Stimulated activated CD4-positive, alpha-beta T cell treated with anti-CD3 and anti-CD28 coated beads, Interleukin-1b, Interleukin-23, amount 100 ng/mL, for 24 hours (primary cell): ENCODE data around the gene LDB1.

Experiments
- DNase-seq, 4 experiments: peaks; one replicate each; pipeline ENCODE4 v3.0.0-alpha.2; 2020; ENCODE audit warnings: low read depth in 4 of 4, low spot score in 1 of 4

LDB1 gene, protein sequence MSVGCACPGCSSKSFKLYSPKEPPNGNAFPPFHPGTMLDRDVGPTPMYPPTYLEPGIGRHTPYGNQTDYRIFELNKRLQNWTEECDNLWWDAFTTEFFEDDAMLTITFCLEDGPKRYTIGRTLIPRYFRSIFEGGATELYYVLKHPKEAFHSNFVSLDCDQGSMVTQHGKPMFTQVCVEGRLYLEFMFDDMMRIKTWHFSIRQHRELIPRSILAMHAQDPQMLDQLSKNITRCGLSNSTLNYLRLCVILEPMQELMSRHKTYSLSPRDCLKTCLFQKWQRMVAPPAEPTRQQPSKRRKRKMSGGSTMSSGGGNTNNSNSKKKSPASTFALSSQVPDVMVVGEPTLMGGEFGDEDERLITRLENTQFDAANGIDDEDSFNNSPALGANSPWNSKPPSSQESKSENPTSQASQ

DNA sequence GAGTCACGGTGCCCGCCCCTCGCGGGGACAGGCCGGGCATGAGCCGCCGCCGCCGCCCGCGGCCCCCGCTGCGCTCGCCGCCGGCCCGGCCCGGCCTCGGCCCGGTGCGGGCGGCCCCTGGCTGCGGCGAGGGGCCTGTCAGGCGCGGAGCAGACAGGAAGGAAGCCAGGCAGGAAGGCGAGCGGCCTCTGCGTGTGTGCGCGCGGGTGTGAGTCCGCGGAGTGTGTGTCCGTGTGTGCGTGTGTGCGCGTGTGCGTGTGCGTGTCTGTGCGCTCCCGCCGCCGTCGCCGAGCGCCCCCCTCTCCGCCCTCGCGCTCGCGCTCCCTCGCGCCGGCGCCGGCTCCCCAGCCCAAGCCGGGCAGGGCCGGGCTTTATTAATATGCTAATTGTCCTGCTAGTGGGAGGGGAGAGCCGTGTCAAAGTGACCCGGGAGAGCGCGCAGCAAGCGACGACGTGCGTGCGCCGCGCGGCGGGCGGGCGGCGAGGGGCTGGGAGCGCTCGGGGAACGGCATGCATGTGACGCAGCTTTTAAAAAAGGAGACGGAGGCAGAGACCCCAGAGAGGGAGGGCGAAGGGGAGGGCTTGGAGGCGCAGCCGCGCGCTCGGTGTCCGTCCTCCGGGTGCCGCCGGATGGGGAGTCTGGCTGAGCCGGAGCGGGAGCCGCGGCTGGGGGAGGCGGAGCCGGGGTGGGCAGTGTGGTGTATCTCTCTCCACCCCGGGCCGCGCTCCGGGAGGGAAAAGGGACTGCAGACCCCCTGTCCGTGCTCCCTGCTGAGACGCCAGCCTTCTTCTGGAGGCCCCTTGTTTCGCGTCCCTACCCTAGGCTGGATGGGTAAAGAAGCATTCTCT, at the start of gene LDB1:
LDB1 (minus strand) TSS at position 227 of the 849 bp plus-strand sequence. CDS start 258 bp downstream, outside the sequence.
- peak in 2 of 4 experiments; percentile 46 to 54 for DNase-seq

DNA sequence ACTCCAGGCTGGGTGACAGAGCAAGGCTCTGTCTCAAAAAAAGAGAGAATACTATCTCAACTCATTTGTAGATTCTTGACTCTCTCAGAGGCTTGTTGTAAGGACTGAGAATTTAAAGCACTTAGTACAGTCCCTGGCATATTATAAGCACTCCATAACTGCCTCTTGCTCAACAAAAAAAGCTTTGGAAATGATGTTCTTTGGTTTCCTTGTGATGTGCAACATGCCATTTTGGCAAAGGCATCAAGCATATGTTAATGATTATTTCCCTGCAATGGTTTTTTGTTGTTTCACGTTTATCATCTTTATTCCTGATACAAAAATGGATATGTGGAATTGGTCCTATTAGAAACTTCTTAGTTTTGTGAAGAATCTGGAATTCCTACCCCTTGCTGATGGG, 47.7 kb upstream of the LDB1 start:
- DNase-seq, result no peak

DNA sequence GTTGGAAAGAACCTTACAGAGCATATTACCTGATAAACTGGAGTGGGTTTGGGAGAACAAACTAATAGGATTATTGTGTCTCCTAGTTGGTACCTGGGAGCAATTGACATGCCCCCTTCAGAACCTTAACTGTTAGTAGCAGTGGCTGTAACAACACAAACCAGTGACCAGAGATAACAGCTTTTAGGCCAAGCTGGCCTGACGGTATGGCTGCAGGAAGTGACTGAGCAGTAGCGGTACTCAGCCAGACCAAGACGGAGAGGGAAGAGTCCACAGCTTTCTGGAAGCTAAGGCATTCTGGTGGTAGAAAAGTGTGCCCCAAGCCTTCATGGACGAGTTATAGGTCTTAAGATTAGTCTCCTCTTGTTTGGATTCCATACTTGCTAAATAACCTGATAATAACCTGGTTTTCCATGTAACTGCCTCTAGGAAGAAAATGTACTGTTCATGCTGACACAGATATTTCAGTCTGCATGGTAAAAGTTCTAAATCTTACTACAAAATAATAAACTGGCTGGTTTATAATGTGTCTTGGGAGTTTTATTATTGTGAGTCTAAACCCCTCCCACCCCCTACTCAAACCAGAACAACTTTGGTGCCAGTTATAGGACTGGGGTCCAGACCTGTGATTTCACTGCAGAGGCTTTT, 43.3 kb upstream of the LDB1 start:
- no peak for DNase-seq

DNA sequence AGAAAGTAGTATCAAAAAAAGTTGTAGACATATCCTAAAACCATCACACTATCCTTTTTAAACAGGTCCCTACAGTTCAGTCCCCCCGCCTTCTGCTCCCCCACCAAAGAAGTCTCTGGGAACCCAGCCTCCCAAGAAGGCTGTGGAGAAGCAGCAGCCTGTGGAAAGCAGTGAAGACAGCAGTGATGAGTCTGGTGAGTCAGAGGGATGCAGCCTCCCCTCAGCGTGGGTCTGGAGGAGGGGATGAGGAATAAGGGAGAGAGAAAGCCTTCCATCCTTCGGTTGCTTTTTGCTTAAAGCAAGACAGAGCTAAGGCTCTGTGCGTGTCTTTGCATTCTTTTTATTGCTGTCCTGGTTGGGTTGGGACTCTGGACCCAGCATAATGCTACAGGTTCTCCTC, 39.7 kb upstream of the LDB1 start:
- DNase-seq, result no peak

DNA sequence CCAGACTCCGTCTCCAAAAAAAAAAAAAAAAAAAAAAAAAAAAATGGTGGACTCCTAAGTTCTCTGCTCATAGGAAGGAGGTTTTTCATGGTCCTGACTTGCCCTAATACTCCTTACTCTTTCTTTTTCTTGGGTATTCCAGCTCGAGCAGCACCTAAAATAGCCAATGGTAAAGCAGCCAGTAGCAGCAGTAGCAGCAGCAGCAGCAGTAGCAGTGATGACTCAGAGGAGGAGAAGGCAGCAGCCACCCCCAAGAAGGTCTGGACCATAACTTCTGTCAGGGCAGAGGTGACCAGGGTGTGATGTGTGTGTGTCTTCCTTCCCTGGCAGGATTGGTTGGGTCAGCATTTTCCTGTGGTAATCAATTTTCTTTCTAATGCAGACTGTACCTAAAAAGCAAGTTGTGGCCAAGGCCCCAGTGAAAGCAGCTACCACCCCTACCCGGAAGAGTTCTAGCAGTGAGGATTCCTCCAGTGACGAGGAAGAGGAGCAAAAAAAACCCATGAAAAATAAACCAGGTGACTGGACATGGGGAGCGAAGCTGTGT, 39.0 kb upstream of the LDB1 start:
- no peak for DNase-seq

DNA sequence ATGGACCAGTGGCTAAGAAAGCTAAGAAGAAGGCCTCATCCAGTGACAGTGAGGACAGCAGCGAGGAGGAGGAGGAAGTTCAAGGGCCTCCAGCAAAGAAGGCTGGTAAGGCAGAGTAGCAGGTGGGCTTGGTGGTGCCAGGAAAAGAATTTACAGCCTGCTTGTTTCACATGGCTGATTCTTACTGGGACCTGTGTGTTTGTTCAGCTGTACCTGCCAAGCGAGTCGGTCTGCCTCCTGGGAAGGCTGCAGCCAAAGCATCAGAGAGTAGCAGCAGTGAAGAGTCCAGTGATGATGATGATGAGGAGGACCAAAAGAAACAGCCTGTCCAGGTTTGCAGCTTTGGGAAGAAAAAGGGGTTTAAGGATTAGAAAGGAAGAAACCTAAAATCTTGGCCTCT, 37.1 kb upstream of the LDB1 start:
- no peak for DNase-seq

DNA sequence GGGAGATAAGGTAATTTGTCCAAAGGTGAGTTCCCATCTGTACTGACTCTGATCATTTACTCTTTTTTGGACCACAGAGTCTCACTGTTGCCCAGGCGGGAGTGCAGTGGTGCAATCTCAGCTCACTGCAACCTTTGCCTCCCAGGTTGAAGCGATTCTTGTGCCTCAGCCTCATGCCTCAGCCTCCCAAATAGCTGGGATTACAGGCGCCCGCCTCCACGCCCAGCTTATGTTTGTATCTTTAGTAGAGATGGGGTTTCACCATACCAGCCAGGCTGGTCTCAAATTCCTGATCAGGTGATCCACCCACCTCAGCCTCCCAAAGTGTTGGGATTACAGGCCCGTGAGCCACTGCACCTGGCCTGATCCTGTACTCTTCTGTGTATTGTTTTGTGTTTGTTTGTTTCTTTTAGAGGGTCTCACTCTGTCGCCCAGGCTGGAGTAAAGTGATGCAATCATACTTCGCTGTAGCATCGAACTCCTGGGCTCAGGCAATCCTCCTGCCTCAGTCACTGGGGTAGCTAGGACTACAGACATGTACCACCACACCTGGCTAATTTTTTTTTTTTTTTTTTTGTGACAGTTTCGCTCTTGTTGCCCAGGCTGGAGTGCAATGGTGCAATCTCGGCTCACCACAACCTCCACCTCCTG, 34.4 kb upstream of the LDB1 start:
- no peak for DNase-seq

DNA sequence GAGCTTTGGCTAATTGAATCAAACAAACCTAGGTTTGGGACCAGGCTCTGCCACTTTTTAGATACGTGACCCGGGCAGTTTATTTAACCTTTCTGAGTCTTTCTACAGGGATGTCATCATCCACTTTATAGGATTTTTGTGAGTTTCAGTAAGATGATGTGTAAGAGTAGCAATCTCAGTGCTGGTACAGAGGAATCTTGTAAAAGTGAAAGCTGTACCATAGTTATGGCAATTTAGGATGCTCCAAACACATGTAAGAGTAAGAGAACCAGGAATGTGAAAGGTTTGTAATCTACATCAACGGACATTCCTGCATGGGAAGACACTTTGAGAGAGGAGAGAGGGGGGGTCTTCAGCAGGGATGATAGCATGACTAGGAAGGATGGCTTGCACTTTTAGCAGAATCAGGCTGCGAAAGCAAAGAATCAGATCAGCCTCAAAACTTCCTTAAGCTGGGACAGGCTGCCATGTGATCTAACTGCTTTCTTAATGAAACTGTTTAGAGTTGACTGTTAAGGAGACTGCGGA, 33.0 kb upstream of the LDB1 start:
- no peak for DNase-seq

DNA sequence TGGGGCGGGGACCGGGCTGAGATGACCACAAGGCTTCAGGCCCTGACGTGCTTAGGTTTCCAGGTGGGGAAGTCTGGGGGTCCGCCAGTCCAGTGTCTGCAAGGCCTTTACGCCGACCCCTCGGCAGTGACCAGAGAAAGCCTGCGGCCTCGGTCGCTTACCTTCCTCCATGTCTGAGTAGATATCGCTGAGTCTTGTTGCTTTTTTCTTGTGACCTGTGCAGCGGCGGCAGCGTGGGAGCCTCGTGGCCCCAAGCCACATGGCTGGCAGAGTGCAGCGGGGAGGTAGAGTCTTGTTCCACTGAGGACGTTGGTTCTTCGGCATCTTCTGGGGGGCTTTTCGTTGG, 32.4 kb upstream of the LDB1 start:
- peak; percentile 19 to 48 (median 39) for DNase-seq

DNA sequence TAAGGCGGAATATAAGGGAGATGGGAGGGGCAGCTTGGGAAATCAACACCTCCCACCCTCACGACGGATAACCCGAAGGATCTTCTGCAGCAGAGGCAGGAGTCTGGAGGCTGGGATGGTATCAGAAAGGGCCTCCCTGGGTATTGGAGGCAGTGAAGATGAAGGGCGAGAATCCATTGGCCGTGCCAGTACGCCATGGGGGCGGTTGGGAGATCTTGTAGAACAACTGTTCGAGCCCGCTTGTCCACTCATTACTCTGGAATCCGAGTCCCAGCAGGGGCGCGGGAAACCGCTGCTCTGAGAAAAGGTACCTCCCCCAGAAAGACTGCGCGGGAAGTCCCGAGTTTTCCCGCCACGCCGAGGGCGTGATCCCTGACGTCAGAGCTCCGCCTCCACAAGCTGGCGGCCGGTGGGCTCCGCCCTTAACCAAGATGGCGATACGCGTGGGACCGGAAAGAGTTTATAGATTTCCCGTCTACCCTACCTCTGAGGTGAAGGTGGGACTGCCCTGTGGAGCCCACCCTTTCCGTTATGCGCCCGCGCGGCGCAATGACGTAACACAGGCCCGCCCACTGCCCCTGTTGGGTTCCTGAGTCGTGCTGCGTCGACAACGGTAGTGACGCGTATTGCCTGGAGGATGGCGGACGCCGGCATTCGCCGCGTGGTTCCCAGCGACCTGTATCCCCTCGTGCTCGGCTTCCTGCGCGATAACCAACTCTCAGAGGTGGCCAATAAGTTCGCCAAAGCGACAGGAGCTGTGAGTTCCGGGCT, 31.8 kb upstream of the LDB1 start, which contains the start of gene NOLC1:
NOLC1 (plus strand) TSS at position 616 of the 771 bp plus-strand sequence; CDS start at position 638, 22 bp downstream.
- peak; percentile 99 to 100 (median 99) for DNase-seq

DNA sequence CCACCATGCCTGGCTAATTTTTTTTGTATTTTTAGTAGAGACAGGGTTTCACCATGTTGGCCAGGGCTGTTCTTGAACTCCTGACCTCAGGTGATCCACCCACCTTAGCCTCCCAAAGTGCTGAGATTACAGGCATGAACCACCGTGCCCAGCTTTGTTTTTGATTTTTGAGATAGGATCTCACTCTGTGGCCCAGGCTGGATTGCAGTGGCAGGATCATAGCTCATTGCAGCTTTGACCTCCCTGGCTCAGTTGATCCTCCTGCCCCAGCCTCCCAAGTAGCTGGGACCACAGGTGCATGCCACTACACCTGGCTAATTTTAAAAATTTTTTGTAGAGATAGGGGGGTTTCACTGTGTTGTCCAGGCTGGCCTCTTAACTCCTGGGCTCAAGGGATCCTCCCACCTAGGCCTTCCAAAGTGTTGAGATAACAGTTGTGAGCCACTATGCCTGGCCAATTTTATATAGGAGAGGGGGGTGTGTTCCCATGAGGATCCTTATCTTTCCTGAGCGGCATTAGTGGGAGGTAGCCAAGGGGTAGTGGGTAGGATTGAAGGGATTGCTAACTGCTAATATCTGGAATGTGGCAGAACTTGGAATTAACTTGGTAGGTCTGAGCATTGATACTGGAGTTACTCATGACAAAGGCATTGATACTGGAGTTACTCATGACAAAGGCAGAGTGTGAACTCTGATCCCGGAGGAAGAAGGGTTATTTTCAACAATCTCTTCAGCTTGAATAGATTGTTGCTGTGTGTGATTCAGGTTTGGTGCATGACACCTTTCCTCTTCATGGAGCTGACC, 31.0 kb upstream of the LDB1 start:
- no peak for DNase-seq

DNA sequence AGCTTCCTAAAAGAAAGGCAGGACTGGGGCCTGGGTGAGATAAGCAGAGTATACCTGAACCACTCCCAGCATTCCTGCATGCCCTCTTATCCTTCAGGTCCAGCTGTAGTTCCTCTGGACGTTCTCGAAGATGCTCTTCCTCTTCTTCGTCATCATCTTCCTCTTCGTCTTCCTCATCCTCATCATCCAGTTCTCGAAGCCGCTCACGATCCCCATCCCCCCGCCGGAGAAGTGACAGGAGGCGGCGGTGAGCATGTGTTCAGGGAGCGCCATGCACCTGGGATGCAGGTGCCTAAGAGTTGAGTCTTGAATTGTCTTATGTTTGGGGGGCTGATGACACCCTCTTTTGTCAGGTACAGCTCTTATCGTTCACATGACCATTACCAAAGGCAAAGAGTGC, 28.1 kb upstream of the LDB1 start:
- no peak for DNase-seq

DNA sequence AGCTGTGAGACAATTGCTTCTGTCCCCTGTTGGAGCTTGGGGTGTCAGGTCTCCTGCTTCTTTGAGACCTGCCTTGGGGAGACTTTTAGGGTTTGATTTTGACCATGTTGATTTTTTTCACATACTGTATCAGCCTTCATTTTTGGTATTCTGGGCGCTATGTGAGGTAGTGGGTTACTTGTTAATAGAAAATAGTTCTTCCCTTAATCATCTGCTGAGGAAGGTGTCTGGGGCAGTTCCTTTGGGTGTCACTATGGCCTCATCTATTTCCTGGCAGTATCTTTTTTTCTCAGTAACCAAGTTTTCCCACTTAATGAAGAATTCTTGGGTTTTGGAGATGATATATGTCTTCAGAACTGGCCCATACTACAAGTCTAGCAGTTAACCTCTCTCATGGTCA, 27.4 kb upstream of the LDB1 start:
- no peak for DNase-seq

DNA sequence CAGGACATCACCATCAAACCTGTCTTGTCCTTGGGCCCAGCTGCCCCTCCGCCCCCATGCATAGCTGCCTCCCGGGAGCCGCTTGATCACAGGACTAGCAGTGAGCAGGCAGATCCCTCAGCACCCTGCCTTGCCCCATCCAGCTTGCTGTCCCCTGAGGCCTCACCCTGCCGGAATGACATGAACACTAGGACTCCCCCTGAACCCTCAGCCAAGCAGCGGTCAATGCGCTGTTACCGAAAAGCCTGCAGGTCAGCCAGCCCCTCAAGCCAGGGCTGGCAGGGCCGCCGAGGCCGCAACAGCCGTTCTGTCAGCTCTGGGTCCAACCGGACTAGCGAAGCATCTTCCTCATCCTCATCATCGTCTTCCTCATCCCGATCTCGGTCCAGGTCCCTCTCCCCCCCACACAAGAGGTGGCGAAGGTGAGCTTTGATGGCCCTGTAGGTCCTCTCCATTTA, 26.8 kb upstream of the LDB1 start:
- DNase-seq, result no peak

DNA sequence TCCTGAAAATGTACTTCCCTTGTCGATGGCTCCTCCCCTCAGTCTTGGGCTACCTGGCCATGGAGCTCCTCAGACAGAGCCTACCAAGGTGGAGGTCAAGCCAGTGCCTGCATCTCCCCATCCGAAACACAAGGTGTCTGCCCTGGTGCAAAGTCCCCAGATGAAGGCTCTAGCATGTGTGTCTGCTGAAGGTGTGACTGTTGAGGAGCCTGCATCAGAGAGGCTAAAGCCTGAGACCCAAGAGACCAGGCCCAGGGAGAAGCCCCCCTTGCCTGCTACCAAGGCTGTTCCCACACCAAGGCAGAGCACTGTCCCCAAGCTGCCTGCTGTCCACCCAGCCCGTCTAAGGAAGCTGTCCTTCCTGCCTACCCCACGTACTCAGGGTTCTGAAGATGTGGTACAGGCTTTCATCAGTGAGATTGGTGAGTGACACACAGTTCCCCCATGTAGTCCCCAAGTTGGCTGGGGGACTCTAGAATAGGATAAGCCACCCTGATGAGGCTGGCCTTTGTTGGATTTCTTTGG, 21.5 kb upstream of the LDB1 start:
- DNase-seq, result no peak

DNA sequence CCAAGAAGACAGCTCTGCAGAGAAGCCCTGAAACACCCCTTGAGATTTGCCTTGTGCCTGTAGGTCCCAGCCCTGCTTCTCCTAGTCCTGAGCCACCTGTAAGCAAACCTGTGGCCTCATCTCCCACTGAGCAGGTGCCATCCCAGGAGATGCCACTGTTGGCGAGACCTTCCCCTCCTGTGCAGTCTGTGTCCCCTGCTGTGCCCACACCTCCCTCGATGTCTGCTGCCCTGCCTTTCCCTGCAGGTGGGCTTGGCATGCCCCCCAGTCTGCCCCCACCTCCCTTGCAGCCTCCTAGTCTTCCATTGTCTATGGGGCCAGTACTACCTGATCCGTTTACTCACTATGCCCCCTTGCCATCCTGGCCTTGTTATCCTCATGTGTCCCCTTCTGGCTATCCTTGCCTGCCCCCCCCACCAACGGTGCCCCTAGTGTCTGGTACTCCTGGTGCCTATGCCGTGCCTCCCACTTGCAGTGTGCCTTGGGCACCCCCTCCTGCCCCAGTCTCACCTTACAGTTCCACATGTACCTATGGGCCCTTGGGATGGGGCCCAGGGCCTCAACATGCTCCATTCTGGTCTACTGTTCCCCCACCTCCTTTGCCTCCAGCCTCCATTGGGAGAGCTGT, 20.9 kb upstream of the LDB1 start:
- no peak for DNase-seq

DNA sequence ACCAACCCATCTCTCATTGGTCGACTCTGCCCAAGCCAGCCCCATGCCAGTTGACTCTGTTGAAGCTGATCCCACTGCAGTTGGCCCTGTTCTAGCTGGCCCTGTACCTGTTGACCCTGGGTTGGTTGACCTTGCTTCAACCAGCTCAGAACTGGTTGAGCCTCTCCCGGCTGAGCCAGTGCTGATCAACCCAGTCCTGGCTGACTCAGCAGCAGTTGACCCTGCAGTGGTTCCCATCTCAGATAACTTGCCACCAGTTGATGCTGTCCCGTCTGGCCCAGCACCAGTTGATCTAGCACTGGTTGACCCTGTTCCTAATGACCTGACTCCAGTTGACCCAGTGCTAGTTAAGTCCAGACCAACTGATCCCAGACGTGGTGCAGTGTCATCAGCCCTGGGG, 20.1 kb upstream of the LDB1 start:
- DNase-seq, result no peak
